K562 (cell line): Measurements from ENCODE around the gene NUP214. TPM values are rescaled to one million over a fixed set of nuclear protein-coding genes. Genes with fewer than 3 reads are reported as not detected.

Source experiments
- CGGBP1 ChIP-seq: fragments of 250-450 bp; sonication (Bioruptor Pico); IDR thresholded peaks from 2 replicates; pipeline ENCODE4 v1.9.0; 2021; ENCODE audit warnings: mild to moderate bottlenecking
- E2F1 ChIP-seq: sonication (generic); formaldehyde crosslinking; IDR thresholded peaks from 2 replicates; pipeline ENCODE4 v1.8.1; 2023; ENCODE audit warnings: mild to moderate bottlenecking, missing genetic modification reagents, moderate library complexity
- PRMT5 ChIP-seq: sonication (generic); formaldehyde crosslinking; IDR thresholded peaks from 2 replicates; pipeline ENCODE4 v1.5.0; 2020; ENCODE audit warnings: missing genetic modification reagents
- RBM22 ChIP-seq: fragments of 200-400 bp; formaldehyde crosslinking; IDR thresholded peaks from 2 replicates; pipeline ENCODE4 v1.6.1; 2018; ENCODE audit warnings: low read length, low read depth; ENCODE audit not compliant: poor library complexity, severe bottlenecking
- SIRT6 ChIP-seq: IDR thresholded peaks from one replicate; pipeline ENCODE4 v1.6.1; 2012; ENCODE audit warnings: low read depth, mild to moderate bottlenecking, control low read depth, inconsistent platforms, low read length, moderate library complexity
- TRIM25 ChIP-seq: fragments of 450-650 bp; IDR thresholded peaks from 2 replicates; pipeline ENCODE4 v1.7.0; 2016; ENCODE audit warnings: borderline replicate concordance
- polyA plus RNA-seq, 8 experiments: library from polyadenylated mRNA; depleted of rRNA in 4 of 8; stranded (reverse) in 5 of 8; unstranded in 3 of 8; fragments of >200 nt; fragmentation: Nextera tagmentation in 2 of 8; fragmentation: Illumina TruSeq in 1 of 8; extraction: Ambion mirVana in 2 of 8; extraction: Trizol in 1 of 8; gene quantifications; 2 replicates each; pipeline versions ENCODE4 v1.2.1 to v1.2.3, GENCODE V29; 2011 to 2014; ENCODE audit warnings: inconsistent platforms in 1 of 8, missing spikeins in 1 of 8
- total RNA-seq, 7 experiments: library from RNA; depleted of rRNA in 6 of 7; stranded (reverse); fragments of >200 nt in 6 of 7; fragmentation: Illumina TruSeq in 2 of 7; extraction: Trizol in 2 of 7; gene quantifications; 2 replicates each; pipeline versions ENCODE4 v1.2.1 to v1.2.3, GENCODE V29; 2011 to 2021; ENCODE audit warnings: low replicate concordance in 1 of 7

Gene NUP214
- total and polyA plus RNA-seq, 9 of the 15 experiments (the other 6 are each of a cell fraction or from before 2014, with no cell fraction given) = 56.9 to 332 (median 97.1) TPM

GRCh38 chr9:131260751-131261452 is 135.5 kb downstream of the NUP214 start (continued):
- TF ChIP-seq E2F1 (CRISPR knock-in tag) (no peak), PRMT5 (CRISPR knock-in tag) (no peak), RBM22 (no peak), TRIM25 (no peak), CGGBP1 (CRISPR knock-in tag) (no peak), SIRT6 (no peak)
- TF ChIP-seq, all 486 proteins: peak for 0
